ENCODE data around the gene GRIFIN. TPM values are rescaled to one million over a fixed set of nuclear protein-coding genes. Genes with fewer than 3 reads are reported as not detected.

Gene GRIFIN
- total RNA-seq, 1 donor: not detected

GRCh38 chr7:2493205-2494164, 17.3 kb upstream of the GRIFIN start:
- DNase-seq (ENCODE audit: low read depth): no peak
- H3K4me3 ChIP-seq (ENCODE audit: low read depth, low read length): no peak overlapping the region
- TF ChIP-seq CTCF (IDR thresholded peaks at IDR 0.05; ENCODE audit: insufficient read depth, low read depth, low read length): no peak

- no peak for DNase-seq (ENCODE audit: low read depth)
- no peak overlapping the region for H3K4me3 ChIP-seq (ENCODE audit: low read depth, low read length)
- TF ChIP-seq CTCF (IDR thresholded peaks at IDR 0.05; ENCODE audit: insufficient read depth, low read depth, low read length): no peak
These were observed 15.8 kb upstream of the GRIFIN start for GRCh38 chr7:2492038-2492437.

GRCh38 chr7:2490181-2490651, 14.0 kb upstream of the GRIFIN start:
- no peak overlapping the region for H3K4me3 ChIP-seq (ENCODE audit: low read depth, low read length)
- no peak for TF ChIP-seq CTCF (IDR thresholded peaks at IDR 0.05; ENCODE audit: insufficient read depth, low read depth, low read length)
- no peak for DNase-seq (ENCODE audit: low read depth)

GRCh38 chr7:2488681-2489080, 12.5 kb upstream of the GRIFIN start:
- H3K4me3 ChIP-seq (ENCODE audit: low read depth, low read length): no peak overlapping the region
- DNase-seq (ENCODE audit: low read depth): no peak
- TF ChIP-seq CTCF (IDR thresholded peaks at IDR 0.05; ENCODE audit: insufficient read depth, low read depth, low read length): no peak

GRCh38 chr7:2488272-2488645, 12.1 kb upstream of the GRIFIN start:
- no peak overlapping the region for H3K4me3 ChIP-seq (ENCODE audit: low read depth, low read length)
- no peak for TF ChIP-seq CTCF (IDR thresholded peaks at IDR 0.05; ENCODE audit: insufficient read depth, low read depth, low read length)
- DNase-seq (ENCODE audit: low read depth): no peak

- DNase-seq (ENCODE audit: low read depth): no peak
These were observed 11.5 kb upstream of the GRIFIN start for GRCh38 chr7:2487586-2488271.

More at GRCh38 chr7:2487586-2488271, 11.5 kb upstream of the GRIFIN start:
- TF ChIP-seq CTCF (IDR thresholded peaks at IDR 0.05; ENCODE audit: insufficient read depth, low read depth, low read length): no peak
- H3K4me3 ChIP-seq (ENCODE audit: low read depth, low read length): no peak overlapping the region
